H1 (cell line): Measurements from ENCODE around the gene GPC6. TPM values are rescaled to one million over a fixed set of nuclear protein-coding genes. Genes with fewer than 3 reads are reported as not detected.

Source experiments
- JUND ChIP-seq: IDR thresholded peaks from 2 replicates; pipeline ENCODE4 v1.6.1; 2011; ENCODE audit warnings: mild to moderate bottlenecking, improper control_type of control experiment, low read length
- SIX5 ChIP-seq: IDR thresholded peaks from 2 replicates; pipeline ENCODE4 v1.6.1; 2011; ENCODE audit warnings: mild to moderate bottlenecking, low read depth, low read length
- SUZ12 ChIP-seq: fragments of 200-600 bp; sonication (generic); IDR thresholded peaks from 2 replicates; pipeline ENCODE4 v1.6.1; 2012; ENCODE audit warnings: mild to moderate bottlenecking, inconsistent platforms, low read length, moderate library complexity, mixed read lengths
- TAF1 ChIP-seq: IDR thresholded peaks from 2 replicates; pipeline ENCODE4 v1.6.1; 2011; ENCODE audit warnings: mild to moderate bottlenecking, low read depth, low read length
- polyA plus RNA-seq, 7 experiments: library from polyadenylated mRNA; depleted of rRNA in 3 of 7; stranded (reverse) in 5 of 7; unstranded in 2 of 7; fragments of >200 nt in 5 of 7; fragments of 200-250 nt in 2 of 7; gene quantifications; 1 replicate in 5 of 7; 2 replicates in 1 of 7; 4 replicates in 1 of 7; pipeline versions ENCODE4 v1.2.1 to v1.2.3, GENCODE V29; 2011 to 2013; ENCODE audit warnings: missing spikeins in 2 of 7, mixed read lengths in 2 of 7
- total RNA-seq: library from RNA; stranded (reverse); fragmentation: NEBNext Ultra II Directional; extraction: Animal tissue kit (Norgen Biotek cat#: 25700); gene quantifications from 2 replicates; pipeline ENCODE4 v1.2.1, GENCODE V29; 2021

Gene GPC6
- total and polyA plus RNA-seq, 2 of the 8 experiments (the other 6 are each of a cell fraction or from before 2014, with no cell fraction given) = 5.4 to 12.0 TPM

DNA sequence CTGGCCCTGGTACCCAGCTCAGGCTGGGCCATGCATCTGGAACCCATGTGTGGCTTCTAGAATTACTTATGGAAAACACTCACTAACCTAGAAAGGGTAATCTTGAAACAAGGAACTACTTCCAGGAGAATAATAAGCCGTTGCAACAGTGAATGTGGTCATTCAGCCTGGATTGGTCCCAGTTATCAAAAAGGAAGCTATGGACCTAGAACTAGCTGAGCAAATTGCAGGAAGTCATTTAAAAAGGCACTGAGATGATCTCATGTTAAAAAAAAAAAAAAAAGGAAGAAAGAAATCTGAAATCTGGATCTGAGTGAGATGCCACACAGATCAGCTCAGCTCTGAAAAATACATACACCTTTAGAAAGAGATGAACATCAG, 1193.3 kb downstream of the GPC6 start (continued):
- TF ChIP-seq JUND (no peak), TAF1 (no peak), SIX5 (no peak), SUZ12 (no peak)
